Neural crest cell (in vitro differentiated cells): Measurements from ENCODE around the gene JAGN1. TPM values are rescaled to one million over a fixed set of nuclear protein-coding genes. Genes with fewer than 3 reads are reported as not detected.

Source experiments
- DNase-seq: peaks from one replicate; pipeline ENCODE4 v3.0.0; 2021; ENCODE audit warnings: low read depth, mixed read lengths, low spot score
- H3K27ac Mint-ChIP-seq: one replicate; pipeline ENCODE4 v1.8.0; 2021; ENCODE audit warnings: mild to moderate bottlenecking, mixed read lengths; ENCODE audit not compliant: unreplicated experiment
- H3K27me3 Mint-ChIP-seq: 2 replicates; pipeline ENCODE4 v1.8.0; 2021; ENCODE audit warnings: low read depth, mild to moderate bottlenecking, mixed read lengths
- H3K36me3 Mint-ChIP-seq: 2 replicates; pipeline ENCODE4 v1.8.0; 2021; ENCODE audit warnings: low read depth, mild to moderate bottlenecking, mixed read lengths
- H3K4me1 Mint-ChIP-seq: 2 replicates; pipeline ENCODE4 v1.8.0; 2021; ENCODE audit warnings: mixed read lengths
- H3K4me3 Mint-ChIP-seq: one replicate; pipeline ENCODE4 v1.8.0; 2021; ENCODE audit warnings: mild to moderate bottlenecking, mixed read lengths
- H3K9me3 Mint-ChIP-seq: 2 replicates; pipeline ENCODE4 v1.8.0; 2021; ENCODE audit warnings: mixed read lengths
- CTCF ChIP-seq: fragments of 200-600 bp; sonication (generic); conservative IDR thresholded peaks from 2 replicates; pipeline ENCODE4 v1.5.0; 2021; ENCODE audit warnings: antibody characterized with exemption, mild to moderate bottlenecking
- total RNA-seq: library from RNA; stranded (reverse); gene quantifications from 2 replicates; pipeline ENCODE4 v1.2.1, GENCODE V29; 2021

JAGN1 gene
- total RNA-seq, 1 donor from 2014 or later = 41.1 TPM

GRCh38 chr3:9884555-9885165 lies 5.8 kb upstream of the JAGN1 start:
- no peaks in the 10 kb centered on the region for H3K4me1 Mint-ChIP-seq
- TF ChIP-seq CTCF = no peak
- no peak for DNase-seq
- H3K4me3 Mint-ChIP-seq = no peak overlapping the region
- H3K27me3 Mint-ChIP-seq = no peaks in the 10 kb centered on the region
- H3K27ac Mint-ChIP-seq = no peak overlapping the region
- H3K36me3 Mint-ChIP-seq = no peaks in the 10 kb centered on the region
- no peaks in the 10 kb centered on the region for H3K9me3 Mint-ChIP-seq

GRCh38 chr3:9886328-9886727 lies 4.1 kb upstream of the JAGN1 start:
- Mint-ChIP-seq H3K27ac (no peak overlapping the region), H3K9me3 (no peaks in the 10 kb centered on the region), H3K36me3 (no peaks in the 10 kb centered on the region), H3K4me3 (no peak overlapping the region), H3K27me3 (no peaks in the 10 kb centered on the region), H3K4me1 (peaks cover 5% of the 10 kb centered on the region)
- DNase-seq = no peak
- TF ChIP-seq CTCF = no peak

- Mint-ChIP-seq H3K4me1 (peaks cover 12% of the 10 kb centered on the region), H3K36me3 (peaks cover 2% of the 10 kb centered on the region), H3K9me3 (no peaks in the 10 kb centered on the region), H3K27ac (no peak overlapping the region), H3K4me3 (no peak overlapping the region), H3K27me3 (no peaks in the 10 kb centered on the region)
- TF ChIP-seq CTCF = no peak
- no peak for DNase-seq
Observed at GRCh38 chr3:9887480-9887879, 2.9 kb upstream of the JAGN1 start.

GRCh38 chr3:9888540-9888939 lies 1.9 kb upstream of the JAGN1 start:
- H3K36me3 Mint-ChIP-seq = peaks cover 9% of the 10 kb centered on the region
- peaks cover 19% of the 10 kb centered on the region for H3K4me1 Mint-ChIP-seq
- DNase-seq = no peak
- H3K4me3 Mint-ChIP-seq = peak overlapping the region; percentile 21
- TF ChIP-seq CTCF = no peak
- H3K27ac Mint-ChIP-seq = no peak overlapping the region
- H3K27me3 Mint-ChIP-seq = no peaks in the 10 kb centered on the region
- no peaks in the 10 kb centered on the region for H3K9me3 Mint-ChIP-seq

GRCh38 chr3:9889405-9889804 lies 1.0 kb upstream of the JAGN1 start:
- TF ChIP-seq CTCF = no peak
- Mint-ChIP-seq H3K4me3 (peak overlapping the region; percentile 99), H3K27me3 (no peaks in the 10 kb centered on the region), H3K4me1 (peaks cover 19% of the 10 kb centered on the region), H3K27ac (no peak overlapping the region), H3K9me3 (no peaks in the 10 kb centered on the region), H3K36me3 (peaks cover 9% of the 10 kb centered on the region)
- DNase-seq = no peak
